Upper lobe of left lung (tissue), 4 donors: ENCODE data around the gene PSMB4.

ENCODE experiments used
- CTCF ChIP-seq, 6 experiments: fragments of 450-650 bp in 4 of 6; fragments of 200-600 bp in 2 of 6; sonication (generic) in 2 of 6; IDR thresholded peaks; one replicate each; pipeline ENCODE4 v1.5.1; 2016 to 2019; ENCODE audit warnings: antibody characterized with exemption in 6 of 6
- POLR2A ChIP-seq, 4 donors: fragments of 450-650 bp; IDR thresholded peaks; one replicate each; pipeline ENCODE4 v1.5.1; 2016 to 2017; ENCODE audit warnings: antibody characterized with exemption in 4 of 4, mild to moderate bottlenecking in 2 of 4

GRCh38 chr1:151436985-151437384 lies 37.6 kb downstream of the PSMB4 start:
- TF ChIP-seq CTCF (IDR thresholded peaks at IDR 0.05) (no peak), POLR2A (IDR thresholded peaks at IDR 0.05) (no peak)
